Activated T-cell treated with anti-CD3 and anti-CD28 coated beads, Interleukin-2, amount 50 U/mL, for 4 hours (primary cell): ENCODE data around the gene GTSF1L. TPM values are rescaled to one million over a fixed set of nuclear protein-coding genes. Genes with fewer than 3 reads are reported as not detected.
A peak's percentile ranks its signal among the peaks of the same experiment; 100 is the strongest.

Experiments
- ATAC-seq, 2 donors: fragments of 200-7000 bp; cut with Tn5 transposase; one replicate each; pipeline ENCODE4 v1.10.0; 2021
- DNase-seq: peaks from one replicate; pipeline ENCODE4 v3.0.0-alpha.2; 2020
- H3K27me3 Mint-ChIP-seq: one replicate; pipeline ENCODE4 v1.8.0; 2021; ENCODE audit warnings: low read depth, mixed read lengths
- H3K36me3 Mint-ChIP-seq: one replicate; pipeline ENCODE4 v1.8.0; 2022; ENCODE audit warnings: mixed read lengths; ENCODE audit not compliant: insufficient read depth
- H3K4me1 Mint-ChIP-seq: one replicate; pipeline ENCODE4 v1.8.0; 2021; ENCODE audit warnings: low read depth, mixed read lengths
- H3K4me3 Mint-ChIP-seq: one replicate; pipeline ENCODE4 v1.8.0; 2021; ENCODE audit warnings: mild to moderate bottlenecking, moderate library complexity, mixed read lengths
- H3K9me3 Mint-ChIP-seq: one replicate; pipeline ENCODE4 v1.8.0; 2021; ENCODE audit warnings: mixed read lengths
- total RNA-seq, 3 donors: library from RNA; stranded (reverse); gene quantifications; one replicate each; pipeline ENCODE4 v1.2.1, GENCODE V29; 2021

GTSF1L gene
- total RNA-seq, 3 donors from 2014 or later, result not detected

DNA sequence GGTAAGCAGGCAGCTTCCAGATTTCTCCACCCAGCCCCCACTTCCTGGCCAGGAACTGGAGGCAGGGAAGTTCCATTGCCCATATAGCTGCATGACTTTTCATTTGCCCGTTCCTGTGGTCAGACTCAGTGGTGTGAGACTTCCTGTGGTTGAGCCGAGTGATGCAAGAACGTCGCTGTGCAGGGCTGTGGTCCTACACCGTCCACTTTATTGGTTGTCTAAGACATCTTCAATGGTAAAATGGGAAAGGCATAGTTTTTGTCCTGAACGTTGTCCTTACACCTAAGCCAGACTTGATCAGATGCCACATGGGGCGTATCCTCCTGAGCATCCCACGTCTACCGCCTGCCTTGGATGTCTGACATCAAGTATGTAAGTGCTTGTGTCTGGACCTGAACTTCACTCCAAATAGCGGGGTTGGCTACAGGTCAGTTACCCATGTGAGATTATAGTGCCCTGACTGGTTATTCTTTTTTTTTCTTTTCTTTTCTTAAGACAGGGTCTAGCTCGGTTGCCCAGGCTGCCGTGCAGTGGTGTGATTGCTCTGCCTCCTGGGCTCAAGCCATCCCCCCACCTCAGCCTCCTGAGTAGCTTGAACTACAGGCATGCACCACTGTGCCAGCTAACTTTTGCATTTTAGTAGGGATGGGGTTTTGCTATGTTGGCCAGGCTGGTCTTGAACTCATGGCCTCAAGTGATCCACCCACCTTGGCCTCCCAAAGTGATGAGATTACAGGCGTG lies 25.9 kb upstream of the GTSF1L start:
- Mint-ChIP-seq H3K36me3 (peaks cover 2% of the 10 kb centered on the region), H3K4me1 (peaks cover 35% of the 10 kb centered on the region), H3K9me3 (peaks cover 7% of the 10 kb centered on the region), H3K27me3 (peaks cover 7% of the 10 kb centered on the region), H3K4me3 (no peak overlapping the region)
- DNase-seq (no peak), ATAC-seq (no peak)

DNA sequence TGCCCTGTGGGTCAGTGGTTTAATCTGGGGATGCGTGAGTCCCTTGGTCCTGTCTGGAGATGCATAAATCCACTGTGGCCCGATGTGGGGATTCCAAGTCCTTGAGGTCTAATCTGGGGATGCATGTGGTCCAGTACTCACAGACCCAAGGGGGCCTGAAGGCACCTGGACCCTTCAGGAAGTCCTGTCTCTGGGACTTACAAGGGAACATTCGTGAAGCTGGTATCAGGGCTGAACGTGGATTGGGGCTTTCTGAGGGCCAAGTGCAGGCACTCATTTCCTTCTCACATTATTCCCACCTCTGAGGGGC lies 25.2 kb upstream of the GTSF1L start:
- Mint-ChIP-seq H3K36me3 (peaks cover 2% of the 10 kb centered on the region), H3K4me3 (peak overlapping the region; percentile 25), H3K27me3 (peaks cover 7% of the 10 kb centered on the region), H3K4me1 (peaks cover 34% of the 10 kb centered on the region), H3K9me3 (peaks cover 7% of the 10 kb centered on the region)
- DNase-seq (no peak), ATAC-seq (no peak)

DNA sequence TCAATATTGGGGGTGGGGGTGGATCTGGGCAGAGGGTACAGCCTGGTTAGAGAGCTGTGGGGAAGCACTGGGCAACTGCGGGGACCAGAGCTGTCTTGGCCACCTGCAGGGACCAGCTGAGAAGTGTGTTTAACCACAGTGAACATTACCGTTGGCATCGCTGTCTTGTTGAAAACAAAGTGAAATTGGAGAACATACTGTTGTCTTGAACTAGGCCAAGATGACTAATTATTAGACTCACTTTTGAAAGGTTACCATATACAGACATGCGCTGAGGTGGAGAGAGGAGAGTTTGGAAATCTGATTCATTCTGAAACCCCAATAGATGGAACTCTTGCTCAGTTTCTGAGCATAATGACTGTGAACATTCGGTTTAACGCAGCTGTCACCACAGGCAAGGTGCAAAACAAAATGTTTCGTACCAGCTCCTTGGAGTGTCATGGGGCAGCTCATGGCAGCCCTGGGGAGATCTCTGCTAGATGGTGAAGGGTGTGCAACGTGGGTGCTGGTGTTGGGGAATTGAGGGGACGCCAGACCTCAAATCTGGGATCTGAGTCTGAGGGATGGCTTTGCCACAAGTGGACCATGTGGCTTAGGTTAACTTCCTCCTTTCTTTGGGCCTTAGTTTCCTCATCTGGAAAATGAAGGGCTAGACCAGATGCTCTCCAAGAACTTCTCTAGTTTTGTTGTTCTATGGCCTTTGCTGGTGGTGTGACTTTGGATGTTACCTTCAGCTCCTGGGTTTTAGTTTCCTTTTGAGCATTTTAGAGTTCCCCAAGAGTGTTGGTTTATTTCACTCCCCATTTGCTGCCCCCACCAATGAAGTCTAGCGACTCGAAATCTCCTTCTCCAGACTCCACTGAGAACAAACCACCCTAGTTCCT lies 24.6 kb upstream of the GTSF1L start:
- DNase-seq (no peak), ATAC-seq (peak; percentile 87 to 92)
- Mint-ChIP-seq H3K36me3 (peaks cover 2% of the 10 kb centered on the region), H3K4me1 (peaks cover 36% of the 10 kb centered on the region), H3K4me3 (peak overlapping the region; percentile 57), H3K9me3 (peaks cover 7% of the 10 kb centered on the region), H3K27me3 (peaks cover 7% of the 10 kb centered on the region)

DNA sequence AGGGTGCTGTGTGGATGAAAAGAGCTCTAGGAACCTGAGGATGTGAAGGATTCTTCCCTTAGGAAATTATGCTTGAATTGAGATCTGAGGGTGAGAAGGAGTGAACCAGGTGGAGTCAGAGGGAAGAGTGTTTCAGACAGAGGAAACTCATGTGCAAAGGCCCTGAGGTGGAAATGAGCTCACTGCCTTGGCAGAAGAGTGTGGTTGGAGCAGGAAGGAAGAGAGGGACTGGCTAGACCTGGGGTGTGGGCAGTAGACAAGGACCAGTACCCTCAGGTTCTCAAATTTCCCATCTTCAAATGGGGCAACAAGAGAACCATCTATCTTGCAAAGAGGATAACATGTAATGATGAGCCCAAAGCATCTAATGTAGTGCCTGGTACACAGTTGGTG lies 24.0 kb upstream of the GTSF1L start:
- DNase-seq (no peak), ATAC-seq (no peak)
- H3K36me3 Mint-ChIP-seq, result peaks cover 2% of the 10 kb centered on the region
- H3K4me3 Mint-ChIP-seq, result peak overlapping the region; percentile 57
- peaks cover 38% of the 10 kb centered on the region for H3K4me1 Mint-ChIP-seq
- peaks cover 7% of the 10 kb centered on the region for H3K27me3 Mint-ChIP-seq
- peaks cover 7% of the 10 kb centered on the region for H3K9me3 Mint-ChIP-seq

DNA sequence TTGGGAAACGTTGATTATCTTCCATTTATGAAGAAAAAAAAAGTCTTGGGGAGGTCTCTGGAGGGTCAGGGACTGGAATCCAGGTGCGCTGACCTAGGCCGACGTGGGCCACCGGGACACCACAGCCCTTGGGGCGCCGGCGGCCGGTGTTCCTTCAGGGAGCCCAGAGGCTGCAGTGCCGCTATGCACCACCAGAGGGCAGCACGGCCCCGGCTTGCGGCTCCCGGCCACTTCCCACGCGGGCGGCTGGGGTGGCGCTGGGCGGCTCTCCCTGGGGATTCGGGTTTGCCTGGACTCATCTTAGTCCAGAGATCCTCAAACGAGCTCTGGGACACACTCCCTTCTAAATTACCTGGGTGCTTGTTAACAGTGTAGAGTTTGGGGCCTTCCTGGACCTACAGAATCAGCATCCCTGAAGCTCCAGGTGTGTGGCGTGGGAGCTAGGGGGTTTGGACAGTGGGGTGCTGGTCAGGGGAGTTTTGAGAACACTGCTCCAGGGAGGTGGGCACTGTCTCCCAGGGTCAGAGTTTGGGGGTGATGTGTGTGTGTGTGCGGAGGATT lies 23.0 kb upstream of the GTSF1L start:
- H3K27me3 Mint-ChIP-seq, result peaks cover 7% of the 10 kb centered on the region
- peaks cover 7% of the 10 kb centered on the region for H3K9me3 Mint-ChIP-seq
- peaks cover 2% of the 10 kb centered on the region for H3K36me3 Mint-ChIP-seq
- DNase-seq (peak; percentile 82), ATAC-seq (no peak)
- peaks cover 38% of the 10 kb centered on the region for H3K4me1 Mint-ChIP-seq
- H3K4me3 Mint-ChIP-seq, result no peak overlapping the region

DNA sequence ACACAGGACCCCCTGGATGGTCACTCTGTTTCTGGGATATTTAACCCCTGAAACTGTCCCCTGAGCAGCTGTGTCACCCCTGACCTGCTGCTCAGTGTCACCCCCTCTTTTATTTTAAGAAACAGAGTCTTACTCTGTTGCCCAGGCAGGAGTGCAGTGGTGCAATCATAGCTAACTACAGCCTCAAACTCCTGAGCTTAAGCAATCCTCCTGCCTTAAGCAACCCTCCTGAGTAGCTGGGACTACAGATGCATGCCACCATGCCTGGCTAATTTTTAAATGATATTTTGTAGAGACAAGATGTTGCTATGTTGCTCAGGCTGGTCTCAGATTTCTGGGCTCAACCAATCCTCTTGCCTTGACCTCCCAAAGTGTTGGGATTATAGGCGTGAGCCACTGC lies 21.5 kb upstream of the GTSF1L start:
- no peak for DNase-seq
- no peak for ATAC-seq
- peaks cover 7% of the 10 kb centered on the region for H3K9me3 Mint-ChIP-seq
- no peaks in the 10 kb centered on the region for H3K36me3 Mint-ChIP-seq
- peaks cover 10% of the 10 kb centered on the region for H3K27me3 Mint-ChIP-seq
- H3K4me1 Mint-ChIP-seq, result peaks cover 36% of the 10 kb centered on the region
- H3K4me3 Mint-ChIP-seq, result no peak overlapping the region

DNA sequence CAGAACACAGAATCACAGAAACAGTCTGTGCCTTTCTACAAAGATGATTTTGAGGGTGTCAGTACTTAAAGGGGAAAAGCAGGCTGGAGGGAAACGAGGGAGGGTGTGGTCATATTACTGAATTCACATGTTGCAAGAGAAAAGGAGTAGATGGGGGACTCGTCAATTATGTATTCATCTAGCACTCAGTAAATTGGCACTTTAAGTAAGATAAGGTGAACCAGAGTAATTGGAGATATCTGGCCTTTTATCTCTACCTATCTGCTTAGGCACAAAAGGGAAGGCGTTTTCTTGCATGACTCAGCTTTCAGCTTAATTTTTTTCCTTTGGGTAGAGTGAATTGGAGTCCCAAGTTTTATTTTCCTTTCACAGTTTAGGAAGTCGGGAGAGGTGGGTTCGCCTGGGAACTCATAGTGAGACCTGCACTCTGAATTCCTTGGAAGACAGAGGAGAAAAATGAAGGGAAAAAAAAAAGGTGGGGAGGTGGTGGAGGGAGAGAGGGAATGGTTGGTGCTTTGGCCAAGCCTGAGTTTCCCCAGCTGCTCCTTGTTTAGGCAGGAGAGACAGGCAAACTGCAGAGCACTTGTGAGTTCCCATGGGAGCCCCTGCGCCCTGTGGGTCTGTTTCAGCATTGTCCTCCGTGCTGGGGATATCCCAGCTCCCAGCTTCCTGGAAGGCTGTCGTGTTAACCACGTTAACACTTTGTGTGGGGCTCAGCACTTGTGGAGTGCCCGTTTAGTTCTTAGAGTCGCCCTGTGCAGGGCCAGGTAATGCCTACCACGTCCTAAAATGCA lies 19.7 kb upstream of the GTSF1L start:
- Mint-ChIP-seq H3K4me3 (no peak overlapping the region), H3K27me3 (peaks cover 10% of the 10 kb centered on the region), H3K4me1 (peaks cover 22% of the 10 kb centered on the region), H3K36me3 (no peaks in the 10 kb centered on the region), H3K9me3 (peaks cover 7% of the 10 kb centered on the region)
- no peak for DNase-seq
- ATAC-seq, result no peak

DNA sequence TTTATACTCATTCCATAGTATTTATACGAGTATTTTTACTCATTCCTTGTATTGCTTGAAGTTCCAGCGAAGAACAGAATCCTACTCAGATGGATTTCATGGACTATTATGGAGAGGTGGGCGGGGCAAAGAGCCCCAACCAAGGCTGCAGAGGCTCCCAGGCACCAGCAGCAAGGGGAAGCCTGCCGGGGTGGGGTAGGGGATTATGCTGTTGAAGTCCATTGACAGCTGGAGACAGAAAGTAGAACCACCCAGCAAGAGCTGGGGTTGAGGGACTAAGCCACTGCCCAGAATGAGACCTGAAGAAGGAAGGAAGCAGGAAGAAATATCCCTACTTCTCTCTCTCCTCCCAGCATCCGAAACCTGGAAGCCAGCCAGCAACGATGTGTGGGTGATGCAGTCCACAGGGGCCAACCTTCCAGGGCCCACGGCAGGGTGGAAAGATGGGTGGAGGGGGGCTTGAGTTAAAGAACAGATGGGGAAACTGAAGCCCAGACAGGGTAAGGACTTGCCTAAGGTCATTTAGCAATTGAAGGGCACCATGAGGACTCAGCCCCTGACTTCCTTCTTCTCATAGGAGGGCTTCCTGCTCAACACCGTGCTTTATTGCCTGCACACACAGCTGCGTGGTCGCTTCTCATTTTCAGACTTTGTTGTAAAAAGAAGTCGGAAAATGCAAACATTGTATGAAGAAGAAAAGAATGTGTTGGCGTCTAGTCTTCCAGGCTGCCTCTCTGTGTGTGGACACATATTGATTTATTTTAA lies 18.3 kb upstream of the GTSF1L start:
- Mint-ChIP-seq H3K9me3 (no peaks in the 10 kb centered on the region), H3K4me3 (no peak overlapping the region), H3K4me1 (peaks cover 10% of the 10 kb centered on the region), H3K36me3 (no peaks in the 10 kb centered on the region), H3K27me3 (peaks cover 6% of the 10 kb centered on the region)
- ATAC-seq (no peak), DNase-seq (no peak)

DNA sequence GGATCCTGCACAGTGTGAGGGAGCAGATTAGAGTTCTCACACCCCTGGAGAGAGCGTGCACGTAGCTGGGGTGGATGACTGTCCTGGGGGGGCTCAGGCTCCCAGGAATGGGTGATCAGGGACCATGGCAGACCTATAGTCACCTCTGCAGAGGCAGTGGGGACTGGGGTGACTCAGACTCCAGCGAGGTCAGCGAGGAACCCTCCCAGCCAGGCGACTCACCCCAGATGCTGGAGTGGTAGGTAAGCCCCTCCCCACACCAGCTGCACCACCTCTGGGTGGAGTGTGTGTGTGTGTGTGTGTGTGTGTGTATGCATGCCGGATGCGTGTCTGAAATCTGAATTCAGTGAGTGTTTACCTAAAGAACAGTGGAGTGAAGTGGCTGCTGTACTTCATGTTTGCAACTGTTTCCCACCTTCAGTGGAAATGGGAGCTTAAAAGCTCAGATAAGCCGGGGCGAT lies 17.4 kb upstream of the GTSF1L start:
- no peak overlapping the region for H3K4me3 Mint-ChIP-seq
- ATAC-seq (peak; percentile 73 to 82), DNase-seq (no peak)
- H3K36me3 Mint-ChIP-seq, result no peaks in the 10 kb centered on the region
- no peaks in the 10 kb centered on the region for H3K9me3 Mint-ChIP-seq
- H3K4me1 Mint-ChIP-seq, result peaks cover 4% of the 10 kb centered on the region
- peaks cover 4% of the 10 kb centered on the region for H3K27me3 Mint-ChIP-seq

DNA sequence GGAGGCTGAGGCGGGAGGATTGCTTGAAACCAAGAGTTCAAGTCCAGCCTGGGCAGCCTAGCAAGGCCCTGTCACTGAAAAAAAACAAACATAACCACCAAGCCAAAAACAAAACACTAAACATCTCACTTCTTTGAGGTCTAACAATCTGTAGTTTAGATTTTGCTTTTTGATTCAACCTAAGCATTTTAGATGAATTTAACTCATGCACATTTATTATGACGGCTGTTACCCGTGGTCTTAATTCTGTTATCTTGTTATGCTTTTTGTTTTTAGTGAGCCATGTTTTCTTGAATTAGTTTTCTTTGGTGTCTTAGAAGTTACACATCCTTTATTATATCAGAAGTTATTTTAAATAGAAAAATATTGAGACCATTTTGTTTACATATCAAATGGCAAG lies 13.8 kb upstream of the GTSF1L start:
- H3K4me3 Mint-ChIP-seq, result no peak overlapping the region

DNA sequence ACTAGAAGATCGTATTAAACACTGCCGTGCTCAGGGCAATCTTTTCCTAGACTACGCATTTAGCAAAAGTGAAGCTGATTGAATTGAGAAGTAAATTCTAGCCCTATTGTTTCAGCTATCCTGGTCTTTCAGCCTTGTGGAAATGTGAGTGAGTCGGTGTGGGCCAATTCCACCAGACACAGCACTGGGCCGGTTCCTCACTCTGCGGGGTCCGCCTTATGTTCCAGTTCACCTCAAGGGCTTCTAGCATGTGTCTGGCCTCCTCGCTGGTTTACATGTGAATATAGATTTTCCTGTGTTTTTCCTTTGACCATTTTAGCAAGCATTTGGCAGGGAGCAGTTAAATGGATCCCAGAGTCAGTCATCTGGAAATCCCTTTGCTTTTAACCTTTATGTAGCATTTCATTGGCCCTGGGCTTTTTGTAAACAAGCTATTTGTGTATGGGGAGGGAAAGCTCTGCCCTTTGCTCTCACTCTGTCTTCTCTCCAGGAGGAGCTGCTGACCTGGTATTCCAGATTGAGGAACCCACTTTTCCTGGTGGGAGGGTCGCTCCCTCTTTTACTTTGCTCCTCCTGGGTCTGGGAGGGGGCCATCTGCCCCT lies 12.4 kb upstream of the GTSF1L start:
- DNase-seq, result no peak
- no peaks in the 10 kb centered on the region for H3K36me3 Mint-ChIP-seq
- no peak overlapping the region for H3K4me3 Mint-ChIP-seq
- peaks cover under 1% of the 10 kb centered on the region for H3K27me3 Mint-ChIP-seq
- no peak for ATAC-seq
- H3K9me3 Mint-ChIP-seq, result no peaks in the 10 kb centered on the region
- H3K4me1 Mint-ChIP-seq, result peaks cover 4% of the 10 kb centered on the region

More for the DNA sequence above, 13.8 kb upstream of the GTSF1L start:
- peaks cover 3% of the 10 kb centered on the region for H3K4me1 Mint-ChIP-seq
- no peak for DNase-seq
- H3K36me3 Mint-ChIP-seq, result no peaks in the 10 kb centered on the region
- no peak for ATAC-seq
- H3K27me3 Mint-ChIP-seq, result peaks cover 3% of the 10 kb centered on the region
- no peaks in the 10 kb centered on the region for H3K9me3 Mint-ChIP-seq

DNA sequence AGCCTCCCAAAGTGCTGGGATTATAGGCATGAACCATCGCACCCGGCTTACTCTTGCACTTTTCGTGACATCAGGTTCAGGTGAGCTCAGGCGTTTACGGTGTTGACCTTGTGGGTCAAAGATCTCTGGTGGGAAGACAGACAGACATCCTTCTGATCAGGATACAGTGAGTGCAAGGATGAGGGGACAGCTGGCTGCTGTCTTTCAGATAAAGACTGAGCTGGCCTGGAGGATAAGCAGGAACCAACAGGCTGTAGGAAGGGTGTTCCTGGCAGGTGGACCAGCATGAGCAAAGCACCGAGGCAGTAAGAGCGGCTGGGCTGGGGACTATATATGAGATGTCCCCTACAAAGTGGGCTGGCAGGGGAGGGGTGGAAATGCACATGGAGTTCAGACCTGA lies 11.1 kb upstream of the GTSF1L start:
- no peak overlapping the region for H3K4me3 Mint-ChIP-seq
- no peak for ATAC-seq
- no peaks in the 10 kb centered on the region for H3K36me3 Mint-ChIP-seq
- H3K9me3 Mint-ChIP-seq, result no peaks in the 10 kb centered on the region
- DNase-seq, result no peak
- H3K27me3 Mint-ChIP-seq, result peaks cover 4% of the 10 kb centered on the region
- peaks cover 15% of the 10 kb centered on the region for H3K4me1 Mint-ChIP-seq

DNA sequence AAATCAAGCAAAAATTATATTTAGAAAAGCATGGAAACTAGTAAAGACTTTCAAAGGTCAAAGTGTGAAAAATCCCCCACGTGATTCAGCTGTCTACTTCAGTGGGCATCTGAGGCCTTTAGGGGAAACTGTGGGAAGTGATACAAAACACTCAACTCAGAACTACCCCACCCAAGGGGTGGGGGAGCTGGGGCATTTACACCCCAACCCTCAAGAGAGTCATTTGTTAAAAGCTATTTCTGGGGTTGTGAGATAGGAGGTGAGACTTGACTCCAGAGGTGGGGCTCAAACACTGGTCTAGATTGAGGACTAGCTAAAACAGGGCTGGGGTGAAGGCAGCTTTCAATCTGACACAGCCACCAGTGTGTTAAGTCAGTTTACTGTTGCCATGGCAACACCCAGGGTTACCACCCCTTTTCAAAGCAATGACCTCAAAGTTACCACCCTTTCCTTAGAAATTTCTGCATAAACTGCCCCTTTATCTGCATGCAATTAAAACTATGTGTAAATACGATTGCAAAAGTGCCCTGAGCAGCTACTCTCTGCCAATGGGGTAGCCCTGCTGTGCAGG lies 9.9 kb upstream of the GTSF1L start:
- Mint-ChIP-seq H3K4me1 (peaks cover 21% of the 10 kb centered on the region), H3K4me3 (no peak overlapping the region), H3K27me3 (peaks cover 4% of the 10 kb centered on the region), H3K9me3 (no peaks in the 10 kb centered on the region), H3K36me3 (no peaks in the 10 kb centered on the region)
- DNase-seq, result no peak
- ATAC-seq, result peak; percentile 93 to 94
